Astrocyte (in vitro differentiated cells and primary cell): ENCODE measurements around the gene TBRG4. TPM values are rescaled to one million over a fixed set of nuclear protein-coding genes. Genes with fewer than 3 reads are reported as not detected.

Experiments
- DNase-seq: peaks from one replicate; pipeline ENCODE4 v3.0.0-alpha.2; 2010; ENCODE audit warnings: low read depth
- FAIRE-seq: peaks from 2 replicates; lab custom pipeline; 2011; peaks lifted over from hg19 to GRCh38; lab: Jason Lieb, UNC
- H2AFZ ChIP-seq: 2 replicates; pipeline ENCODE4 v1.6.0; 2012; ENCODE audit warnings: low read depth, low read length, inconsistent platforms
- H3K27ac ChIP-seq: 2 replicates; pipeline ENCODE4 v1.5.1; 2011; ENCODE audit warnings: low read depth, low read length, inconsistent platforms
- H3K27me3 ChIP-seq: 2 replicates; pipeline ENCODE4 v1.6.0; 2011; ENCODE audit warnings: low read length, inconsistent platforms; ENCODE audit not compliant: insufficient read depth
- H3K36me3 ChIP-seq: 2 replicates; pipeline ENCODE4 v1.5.1; 2011; ENCODE audit warnings: low read length, inconsistent platforms; ENCODE audit not compliant: insufficient read depth
- H3K4me1 ChIP-seq: 2 replicates; pipeline ENCODE4 v1.5.1; 2011; ENCODE audit warnings: low read length, inconsistent platforms; ENCODE audit not compliant: insufficient read depth
- H3K4me2 ChIP-seq: 2 replicates; pipeline ENCODE4 v1.6.0; 2012; ENCODE audit warnings: low read length, inconsistent platforms
- H3K4me3 ChIP-seq: 2 replicates; pipeline ENCODE4 v1.5.1; 2011; ENCODE audit warnings: low read depth, mild to moderate bottlenecking, low read length, inconsistent platforms; ENCODE audit not compliant: insufficient read depth
- H3K79me2 ChIP-seq: 2 replicates; pipeline ENCODE4 v1.6.0; 2012; ENCODE audit warnings: mild to moderate bottlenecking, low read length, inconsistent platforms; ENCODE audit not compliant: insufficient read depth
- H3K9ac ChIP-seq: 2 replicates; pipeline ENCODE4 v1.6.0; 2012; ENCODE audit warnings: mild to moderate bottlenecking, low read length, inconsistent platforms
- H3K9me3 ChIP-seq: 2 replicates; pipeline ENCODE4 v1.5.1; 2012; ENCODE audit warnings: low read depth, mild to moderate bottlenecking, low read length, inconsistent platforms; ENCODE audit not compliant: insufficient read depth
- H4K20me1 ChIP-seq: 2 replicates; pipeline ENCODE4 v1.6.0; 2012; ENCODE audit warnings: low read length, inconsistent platforms; ENCODE audit not compliant: insufficient read depth
- H3K27ac Mint-ChIP-seq: one replicate; pipeline ENCODE4 v1.8.0; 2021; ENCODE audit warnings: mild to moderate bottlenecking, mixed read lengths; ENCODE audit not compliant: unreplicated experiment
- H3K27me3 Mint-ChIP-seq: one replicate; pipeline ENCODE4 v1.8.0; 2021; ENCODE audit warnings: low read depth, mixed read lengths; ENCODE audit not compliant: unreplicated experiment
- H3K36me3 Mint-ChIP-seq: one replicate; pipeline ENCODE4 v1.8.0; 2021; ENCODE audit warnings: low read depth, mixed read lengths; ENCODE audit not compliant: unreplicated experiment
- H3K4me1 Mint-ChIP-seq: one replicate; pipeline ENCODE4 v1.8.0; 2021; ENCODE audit warnings: low read depth, mixed read lengths; ENCODE audit not compliant: unreplicated experiment
- H3K4me3 Mint-ChIP-seq: one replicate; pipeline ENCODE4 v1.8.0; 2021; ENCODE audit warnings: mild to moderate bottlenecking, moderate library complexity, mixed read lengths; ENCODE audit not compliant: unreplicated experiment
- H3K9me3 Mint-ChIP-seq: one replicate; pipeline ENCODE4 v1.8.0; 2021; ENCODE audit warnings: mild to moderate bottlenecking, mixed read lengths; ENCODE audit not compliant: unreplicated experiment
- CTCF ChIP-seq: IDR thresholded peaks from 2 replicates; pipeline ENCODE4 v1.5.1; 2011; ENCODE audit warnings: low read depth, mild to moderate bottlenecking, inconsistent platforms, low read length, moderate library complexity; ENCODE audit not compliant: insufficient read depth
- EZH2 ChIP-seq: IDR thresholded peaks from 2 replicates; pipeline ENCODE4 v1.6.1; 2012; ENCODE audit warnings: mild to moderate bottlenecking, low read length, inconsistent platforms; ENCODE audit not compliant: insufficient read depth
- total RNA-seq: library from RNA; stranded (reverse); gene quantifications from 2 replicates; pipeline ENCODE4 v1.2.1, GENCODE V29; 2021

Gene TBRG4
- total RNA-seq, 1 donor from 2014 or later = 65.2 TPM

GRCh38 chr7:45055016-45055415, 56.5 kb downstream of the TBRG4 start:
- H3K4me3 Mint-ChIP-seq = no peak overlapping the region
- no peaks in the 10 kb centered on the region for H3K27me3 Mint-ChIP-seq
- no peak for FAIRE-seq
- H4K20me1 ChIP-seq = peaks cover 58% of the 10 kb centered on the region
- no peak overlapping the region for H3K27ac Mint-ChIP-seq
- H3K4me3 ChIP-seq = no peak overlapping the region
- H3K9me3 Mint-ChIP-seq = no peaks in the 10 kb centered on the region
- no peaks in the 10 kb centered on the region for H3K9me3 ChIP-seq
- no peaks in the 10 kb centered on the region for H3K4me1 Mint-ChIP-seq
- peaks cover 48% of the 10 kb centered on the region for H3K79me2 ChIP-seq
- no peak overlapping the region for H3K4me2 ChIP-seq
- H3K27ac ChIP-seq = no peak overlapping the region
- no peaks in the 10 kb centered on the region for H3K4me1 ChIP-seq
- no peak overlapping the region for H2AFZ ChIP-seq
- H3K9ac ChIP-seq = no peak overlapping the region
- TF ChIP-seq EZH2 (no peak), CTCF (no peak)
- peaks cover 16% of the 10 kb centered on the region for H3K36me3 Mint-ChIP-seq
- DNase-seq = no peak
- no peaks in the 10 kb centered on the region for H3K27me3 ChIP-seq
- H3K36me3 ChIP-seq = no peaks in the 10 kb centered on the region

GRCh38 chr7:45054442-45054841, 57.1 kb downstream of the TBRG4 start:
- no peaks in the 10 kb centered on the region for H3K9me3 ChIP-seq
- DNase-seq (no peak), FAIRE-seq (no peak)
- no peaks in the 10 kb centered on the region for H3K4me1 Mint-ChIP-seq
- TF ChIP-seq EZH2 = no peak
- TF ChIP-seq CTCF = no peak
- no peaks in the 10 kb centered on the region for H3K27me3 Mint-ChIP-seq
- no peaks in the 10 kb centered on the region for H3K9me3 Mint-ChIP-seq
- H3K9ac ChIP-seq = no peak overlapping the region
- H3K27ac ChIP-seq = no peak overlapping the region
- H3K36me3 Mint-ChIP-seq = peaks cover 16% of the 10 kb centered on the region
- H3K4me3 ChIP-seq = no peak overlapping the region
- H3K4me2 ChIP-seq = no peak overlapping the region
- no peaks in the 10 kb centered on the region for H3K27me3 ChIP-seq
- no peak overlapping the region for H3K27ac Mint-ChIP-seq
- no peak overlapping the region for H3K4me3 Mint-ChIP-seq
- no peaks in the 10 kb centered on the region for H3K4me1 ChIP-seq
- peaks cover 57% of the 10 kb centered on the region for H4K20me1 ChIP-seq
- H3K36me3 ChIP-seq = peaks cover 2% of the 10 kb centered on the region
- peaks cover 43% of the 10 kb centered on the region for H3K79me2 ChIP-seq
- H2AFZ ChIP-seq = no peak overlapping the region

- H3K27me3 Mint-ChIP-seq = no peaks in the 10 kb centered on the region
- no peak overlapping the region for H3K27ac ChIP-seq
- H3K79me2 ChIP-seq = peaks cover 40% of the 10 kb centered on the region
- no peaks in the 10 kb centered on the region for H3K4me1 Mint-ChIP-seq
- peaks cover 56% of the 10 kb centered on the region for H4K20me1 ChIP-seq
- H3K9me3 Mint-ChIP-seq = no peaks in the 10 kb centered on the region
- H3K4me2 ChIP-seq = no peak overlapping the region
- H3K36me3 Mint-ChIP-seq = peaks cover 16% of the 10 kb centered on the region
- no peaks in the 10 kb centered on the region for H3K4me1 ChIP-seq
- H3K4me3 Mint-ChIP-seq = no peak overlapping the region
- H3K9me3 ChIP-seq = no peaks in the 10 kb centered on the region
- H3K4me3 ChIP-seq = no peak overlapping the region
- H3K36me3 ChIP-seq = peaks cover 4% of the 10 kb centered on the region
- H3K9ac ChIP-seq = no peak overlapping the region
- no peak overlapping the region for H2AFZ ChIP-seq
- no peak for DNase-seq
- no peaks in the 10 kb centered on the region for H3K27me3 ChIP-seq
- FAIRE-seq = no peak
- TF ChIP-seq CTCF = no peak
- TF ChIP-seq EZH2 = no peak
- H3K27ac Mint-ChIP-seq = no peak overlapping the region
Measured at GRCh38 chr7:45053941-45054340, 57.6 kb downstream of the TBRG4 start.
